HCT116 (cell line): ENCODE measurements around the gene RFLNA. TPM values are rescaled to one million over a fixed set of nuclear protein-coding genes. Genes with fewer than 3 reads are reported as not detected.

Source experiments
- ATAC-seq: fragments of 200-7000 bp; cut with Tn5 transposase; 2 replicates; pipeline ENCODE4 v1.9.1; 2020; ENCODE audit warnings: mild to moderate bottlenecking, moderate library complexity
- BruUV-seq: library from RNA; stranded (reverse); fragments of 400-500 nt; replicated peaks from 2 replicates; lab custom pipeline; 2021; lab: Mats Ljungman, UMichigan
- CTCF ChIA-PET: fragments of 300-600 bp; sonication (Branson Sonifier 250); formaldehyde crosslinking; loops from one replicate; lab custom pipeline; 2021; ENCODE audit warnings: antibody characterized with exemption; lab: Charles Lee
- POLR2A ChIA-PET: fragments of 300-600, 350-600 bp; sonication (Branson Sonifier 250); formaldehyde crosslinking; loops from one replicate; lab custom pipeline; 2021; ENCODE audit warnings: antibody characterized with exemption; lab: Charles Lee
- RAD21 ChIA-PET, 2 experiments: fragments of 300-600 bp; sonication (Branson Sonifier 250); formaldehyde crosslinking; loops; one replicate each; lab custom pipeline; 2023; ENCODE audit warnings: low total read pairs in 2 of 2; ENCODE audit not compliant: uncharacterized antibody in 2 of 2, unreplicated experiment in 2 of 2, low non-redundant PET in 1 of 2; lab: Charles Lee
- DNase-seq: peaks from one replicate; pipeline ENCODE4 v3.0.0-alpha.2; 2010; ENCODE audit warnings: low read depth, low spot score
- H2AFZ ChIP-seq: fragments of 200-600 bp; shearing (Covaris generic), sonication (generic); 2 replicates; pipeline ENCODE4 v1.6.1; 2017; ENCODE audit warnings: low read depth, mixed run types, mixed read lengths, antibody characterized with exemption, low read length; ENCODE audit not compliant: poor library complexity, severe bottlenecking
- H3K27ac ChIP-seq: 2 replicates; pipeline ENCODE4 v1.5.1; 2012; ENCODE audit warnings: low read depth, low read length
- H3K27me3 ChIP-seq: fragments of 200-600 bp; sonication (generic); 2 replicates; pipeline ENCODE4 v1.6.1; 2016; ENCODE audit warnings: mixed run types, low read length, mixed read lengths; ENCODE audit not compliant: insufficient read depth
- H3K36me3 ChIP-seq, 2 experiments: fragments of 200-500 bp in 1 of 2; fragments of 200-600 bp in 1 of 2; sonication (Bioruptor generic) in 1 of 2; sonication (generic) in 1 of 2; 2 replicates each; pipeline versions ENCODE4 v1.5.1 to v1.6.1; 2014 to 2016; ENCODE audit warnings: low read length in 2 of 2, inconsistent platforms in 1 of 2, mixed read lengths in 1 of 2, mixed run types in 1 of 2; ENCODE audit not compliant: insufficient read depth in 2 of 2, control insufficient read depth in 1 of 2
- H3K4me1 ChIP-seq, 2 experiments: fragments of 200-600 bp in 1 of 2; sonication (generic) in 1 of 2; 2 replicates each; pipeline versions ENCODE4 v1.5.1 to v1.6.1; 2012 to 2017; ENCODE audit warnings: low read length in 2 of 2, inconsistent platforms in 1 of 2, mild to moderate bottlenecking in 1 of 2, mixed read lengths in 1 of 2, mixed run types in 1 of 2, moderate library complexity in 1 of 2; ENCODE audit not compliant: insufficient read depth in 2 of 2, control insufficient read depth in 1 of 2
- H3K4me2 ChIP-seq: fragments of 200-600 bp; sonication (generic); 2 replicates; pipeline ENCODE4 v1.6.1; 2017; ENCODE audit warnings: mixed run types, low read length, mixed read lengths
- H3K4me3 ChIP-seq, 2 experiments: fragments of 200-600 bp in 1 of 2; sonication (generic) in 1 of 2; replicated peaks in 1 of 2; 2 replicates each; pipeline ENCODE4 v1.5.1; 2011 to 2016; ENCODE audit warnings: low read length in 2 of 2, control low read depth in 1 of 2, low read depth in 1 of 2, mild to moderate bottlenecking in 1 of 2, mixed read lengths in 1 of 2, mixed run types in 1 of 2
- H3K79me2 ChIP-seq: fragments of 200-600 bp; sonication (generic); 2 replicates; pipeline ENCODE4 v1.6.1; 2017; ENCODE audit warnings: mild to moderate bottlenecking, mixed run types, low read length, moderate library complexity, mixed read lengths; ENCODE audit not compliant: insufficient read depth
- H3K9ac ChIP-seq: fragments of 200-600 bp; sonication (generic); 2 replicates; pipeline ENCODE4 v1.6.1; 2016; ENCODE audit warnings: low read length, mixed read lengths
- H3K9me2 ChIP-seq: fragments of 200-600 bp; sonication (generic), shearing (Covaris generic); 2 replicates; pipeline ENCODE4 v1.6.1; 2017; ENCODE audit warnings: mixed run types, mild to moderate bottlenecking, moderate library complexity; ENCODE audit not compliant: insufficient read depth
- H3K9me3 ChIP-seq, 2 experiments: fragments of 200-500 bp in 1 of 2; fragments of 200-600 bp in 1 of 2; sonication (Bioruptor generic) in 1 of 2; sonication (generic) in 1 of 2; 2 replicates each; pipeline ENCODE4 v1.6.1; 2014 to 2017; ENCODE audit warnings: low read length in 2 of 2, mixed read lengths in 2 of 2, inconsistent platforms in 1 of 2, low read depth in 1 of 2, mild to moderate bottlenecking in 1 of 2, mixed run types in 1 of 2, moderate library complexity in 1 of 2; ENCODE audit not compliant: control insufficient read depth in 1 of 2, insufficient read depth in 1 of 2
- H4K20me1 ChIP-seq: fragments of 200-600 bp; sonication (generic), shearing (Covaris generic); 2 replicates; pipeline ENCODE4 v1.6.1; 2017; ENCODE audit warnings: mixed run types, mild to moderate bottlenecking, moderate library complexity; ENCODE audit not compliant: insufficient read depth
- CBX3 ChIP-seq: IDR thresholded peaks from 2 replicates; pipeline ENCODE4 v1.6.1; 2012; ENCODE audit warnings: low read depth
- CEBPB ChIP-seq: IDR thresholded peaks from 2 replicates; pipeline ENCODE4 v1.6.1; 2012; ENCODE audit warnings: low read depth
- EGR1 ChIP-seq: IDR thresholded peaks from 2 replicates; pipeline ENCODE4 v1.6.1; 2012; ENCODE audit warnings: low read depth
- ELF1 ChIP-seq: IDR thresholded peaks from 2 replicates; pipeline ENCODE4 v1.6.1; 2012; ENCODE audit warnings: low read depth, borderline replicate concordance
- EZH2phosphoT487 ChIP-seq: fragments of 200-600 bp; IDR thresholded peaks from 2 replicates; pipeline ENCODE4 v1.6.1; 2018; ENCODE audit warnings: antibody characterized with exemption, borderline replicate concordance
- FOSL1 ChIP-seq: IDR thresholded peaks from 2 replicates; pipeline ENCODE4 v1.6.1; 2012; ENCODE audit warnings: low read depth
- JUND ChIP-seq: IDR thresholded peaks from 2 replicates; pipeline ENCODE4 v1.6.1; 2012
- POLR2A ChIP-seq: IDR thresholded peaks from 2 replicates; pipeline ENCODE4 v1.7.0; 2011; ENCODE audit warnings: borderline replicate concordance; ENCODE audit not compliant: insufficient read depth, insufficient read length; ENCODE audit errors: extremely low read depth
- POLR2AphosphoS5 ChIP-seq: IDR thresholded peaks from 2 replicates; pipeline ENCODE4 v1.6.1; 2011; ENCODE audit warnings: mild to moderate bottlenecking, low read depth, low read length, moderate library complexity
- SIN3A ChIP-seq: IDR thresholded peaks from 2 replicates; pipeline ENCODE4 v1.6.1; 2012; ENCODE audit warnings: low read depth
- TCF7L2 ChIP-seq: IDR thresholded peaks from 2 replicates; pipeline ENCODE4 v1.7.0; 2011; ENCODE audit warnings: borderline replicate concordance, inconsistent platforms; ENCODE audit not compliant: insufficient read depth, insufficient read length; ENCODE audit errors: extremely low read depth
- YY1 ChIP-seq: IDR thresholded peaks from 2 replicates; pipeline ENCODE4 v1.6.1; 2011; ENCODE audit warnings: low read length, low read depth, moderate library complexity, mild to moderate bottlenecking; ENCODE audit not compliant: insufficient replicate concordance; ENCODE audit errors: extremely low read depth
- ZFX ChIP-seq: fragments of 450-650 bp; IDR thresholded peaks from 2 replicates; pipeline ENCODE4 v1.6.1; 2017
- ZNF274 ChIP-seq: fragments of 200-500 bp; sonication (Bioruptor generic); IDR thresholded peaks from 2 replicates; pipeline ENCODE4 v1.6.1; 2014; ENCODE audit warnings: mild to moderate bottlenecking, low read depth, low read length, inconsistent platforms
- intact Hi-C: fragments of 100-400 bp; cut with micrococcal nuclease; formaldehyde crosslinking; loops from 2 replicates; pipeline ENCODE4 v1.10.0; 2022
- total RNA-seq: library from RNA; stranded (reverse); gene quantifications from one replicate; pipeline ENCODE4 v1.2.1, GENCODE V29; 2021; ENCODE audit not compliant: unreplicated experiment
- TF ChIP-seq, protein P1 (sequence below): IDR thresholded peaks from 2 replicates; pipeline ENCODE4 v1.6.1; 2012; ENCODE audit warnings: low read depth
- TF ChIP-seq, protein P2 (sequence below): IDR thresholded peaks from 2 replicates; pipeline ENCODE4 v1.6.1; 2012
- TF ChIP-seq, protein P3 (sequence below): IDR thresholded peaks from 2 replicates; pipeline ENCODE4 v1.6.1; 2012
- TF ChIP-seq, protein P4 (sequence below), 3 experiments: fragments of 200-600 bp in 1 of 3; sonication (generic) in 1 of 3; IDR thresholded peaks in 2 of 3; conservative IDR thresholded peaks in 1 of 3; 2 replicates each; pipeline ENCODE4 v1.5.1; 2012 to 2017; ENCODE audit warnings: low read depth in 2 of 3, low read length in 2 of 3, antibody characterized with exemption in 1 of 3, borderline replicate concordance in 1 of 3, control low read depth in 1 of 3, mild to moderate bottlenecking in 1 of 3, mixed read lengths in 1 of 3, mixed run types in 1 of 3, moderate library complexity in 1 of 3; ENCODE audit not compliant: insufficient read depth in 1 of 3

RFLNA gene
- total RNA-seq, 1 experiment from 2014 or later = not detected

DNA sequence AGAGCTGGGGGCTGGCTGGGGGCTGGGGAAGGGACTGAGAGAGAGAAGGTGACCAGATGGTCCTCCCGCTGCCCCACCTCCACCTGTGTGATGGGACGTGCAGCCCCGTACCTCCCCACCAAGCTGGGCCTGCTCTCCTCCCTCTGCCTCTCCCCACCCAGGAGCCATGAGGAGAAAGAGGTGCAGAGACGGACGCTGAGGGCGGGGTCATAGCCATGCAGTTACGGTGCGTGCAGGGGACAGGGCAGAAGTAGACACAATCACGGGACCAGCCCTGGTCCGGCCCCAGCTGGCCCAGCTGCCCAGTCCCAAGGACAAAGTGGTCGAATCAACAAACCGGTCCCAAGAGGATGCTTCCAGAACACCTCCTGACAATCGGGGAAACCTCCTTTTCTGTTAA lies 33.2 kb downstream of the RFLNA start:
- Histone ChIP-seq H3K27me3 (no peaks in the 10 kb centered on the region), H3K4me2 (no peak overlapping the region), H3K4me3 (no peak overlapping the region), H3K9ac (no peak overlapping the region), H2AFZ (no peak overlapping the region), H3K36me3 (peaks cover 0 to 30% of the 10 kb centered on the region in 2 experiments; a peak in 3 of 4 replicates), H3K9me3 (peaks cover 0 to 7% of the 10 kb centered on the region in 2 experiments; a peak in 1 of 4 replicates), H4K20me1 (no peaks in the 10 kb centered on the region), H3K79me2 (no peaks in the 10 kb centered on the region), H3K4me1 (no peaks in the 10 kb centered on the region), H3K27ac (no peak overlapping the region), H3K9me2 (no peaks in the 10 kb centered on the region)
- intact Hi-C loops = no loop called here
- TF ChIP-seq ELF1 = no peak
- no peak for TF ChIP-seq ZFX
- TF ChIP-seq, protein P1, sequence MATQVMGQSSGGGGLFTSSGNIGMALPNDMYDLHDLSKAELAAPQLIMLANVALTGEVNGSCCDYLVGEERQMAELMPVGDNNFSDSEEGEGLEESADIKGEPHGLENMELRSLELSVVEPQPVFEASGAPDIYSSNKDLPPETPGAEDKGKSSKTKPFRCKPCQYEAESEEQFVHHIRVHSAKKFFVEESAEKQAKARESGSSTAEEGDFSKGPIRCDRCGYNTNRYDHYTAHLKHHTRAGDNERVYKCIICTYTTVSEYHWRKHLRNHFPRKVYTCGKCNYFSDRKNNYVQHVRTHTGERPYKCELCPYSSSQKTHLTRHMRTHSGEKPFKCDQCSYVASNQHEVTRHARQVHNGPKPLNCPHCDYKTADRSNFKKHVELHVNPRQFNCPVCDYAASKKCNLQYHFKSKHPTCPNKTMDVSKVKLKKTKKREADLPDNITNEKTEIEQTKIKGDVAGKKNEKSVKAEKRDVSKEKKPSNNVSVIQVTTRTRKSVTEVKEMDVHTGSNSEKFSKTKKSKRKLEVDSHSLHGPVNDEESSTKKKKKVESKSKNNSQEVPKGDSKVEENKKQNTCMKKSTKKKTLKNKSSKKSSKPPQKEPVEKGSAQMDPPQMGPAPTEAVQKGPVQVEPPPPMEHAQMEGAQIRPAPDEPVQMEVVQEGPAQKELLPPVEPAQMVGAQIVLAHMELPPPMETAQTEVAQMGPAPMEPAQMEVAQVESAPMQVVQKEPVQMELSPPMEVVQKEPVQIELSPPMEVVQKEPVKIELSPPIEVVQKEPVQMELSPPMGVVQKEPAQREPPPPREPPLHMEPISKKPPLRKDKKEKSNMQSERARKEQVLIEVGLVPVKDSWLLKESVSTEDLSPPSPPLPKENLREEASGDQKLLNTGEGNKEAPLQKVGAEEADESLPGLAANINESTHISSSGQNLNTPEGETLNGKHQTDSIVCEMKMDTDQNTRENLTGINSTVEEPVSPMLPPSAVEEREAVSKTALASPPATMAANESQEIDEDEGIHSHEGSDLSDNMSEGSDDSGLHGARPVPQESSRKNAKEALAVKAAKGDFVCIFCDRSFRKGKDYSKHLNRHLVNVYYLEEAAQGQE = no peak
- TF ChIP-seq FOSL1 = no peak
- TF ChIP-seq POLR2A = no peak
- no peak for TF ChIP-seq EGR1
- no peak for TF ChIP-seq ZNF274
- TF ChIP-seq CEBPB = no peak
- no peak for TF ChIP-seq JUND
- no peak for TF ChIP-seq EZH2phosphoT487
- TF ChIP-seq TCF7L2 = no peak
- TF ChIP-seq, protein P2, sequence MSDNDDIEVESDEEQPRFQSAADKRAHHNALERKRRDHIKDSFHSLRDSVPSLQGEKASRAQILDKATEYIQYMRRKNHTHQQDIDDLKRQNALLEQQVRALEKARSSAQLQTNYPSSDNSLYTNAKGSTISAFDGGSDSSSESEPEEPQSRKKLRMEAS = no peak
- no peak for TF ChIP-seq SIN3A
- TF ChIP-seq POLR2AphosphoS5 = no peak
- TF ChIP-seq, protein P3, sequence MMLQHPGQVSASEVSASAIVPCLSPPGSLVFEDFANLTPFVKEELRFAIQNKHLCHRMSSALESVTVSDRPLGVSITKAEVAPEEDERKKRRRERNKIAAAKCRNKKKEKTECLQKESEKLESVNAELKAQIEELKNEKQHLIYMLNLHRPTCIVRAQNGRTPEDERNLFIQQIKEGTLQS = no peak
- TF ChIP-seq YY1 = no peak
- TF ChIP-seq, protein P4, sequence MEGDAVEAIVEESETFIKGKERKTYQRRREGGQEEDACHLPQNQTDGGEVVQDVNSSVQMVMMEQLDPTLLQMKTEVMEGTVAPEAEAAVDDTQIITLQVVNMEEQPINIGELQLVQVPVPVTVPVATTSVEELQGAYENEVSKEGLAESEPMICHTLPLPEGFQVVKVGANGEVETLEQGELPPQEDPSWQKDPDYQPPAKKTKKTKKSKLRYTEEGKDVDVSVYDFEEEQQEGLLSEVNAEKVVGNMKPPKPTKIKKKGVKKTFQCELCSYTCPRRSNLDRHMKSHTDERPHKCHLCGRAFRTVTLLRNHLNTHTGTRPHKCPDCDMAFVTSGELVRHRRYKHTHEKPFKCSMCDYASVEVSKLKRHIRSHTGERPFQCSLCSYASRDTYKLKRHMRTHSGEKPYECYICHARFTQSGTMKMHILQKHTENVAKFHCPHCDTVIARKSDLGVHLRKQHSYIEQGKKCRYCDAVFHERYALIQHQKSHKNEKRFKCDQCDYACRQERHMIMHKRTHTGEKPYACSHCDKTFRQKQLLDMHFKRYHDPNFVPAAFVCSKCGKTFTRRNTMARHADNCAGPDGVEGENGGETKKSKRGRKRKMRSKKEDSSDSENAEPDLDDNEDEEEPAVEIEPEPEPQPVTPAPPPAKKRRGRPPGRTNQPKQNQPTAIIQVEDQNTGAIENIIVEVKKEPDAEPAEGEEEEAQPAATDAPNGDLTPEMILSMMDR (IDR thresholded peaks at IDR 0.05 in 2 of 3, conservative IDR thresholded peaks at IDR 0.05 in 1 of 3; ENCODE audit: borderline replicate concordance in 1 of 3, insufficient read depth in 1 of 3, low read depth in 2 of 3, low read length in 2 of 3) = no peak
- TF ChIP-seq CBX3 = no peak
- DNase-seq (no peak), ATAC-seq (no peak)
- ChIA-PET POLR2A (no interaction called here), CTCF (no interaction called here), RAD21 (no interaction called here)
- no TSS peak for BruUV-seq
